Right atrium auricular region (tissue), 2 donors: ENCODE data around the gene CCDC154. TPM values are rescaled to one million over a fixed set of nuclear protein-coding genes. Genes with fewer than 3 reads are reported as not detected.

Experiments
- DNase-seq: peaks from one replicate; pipeline ENCODE4 v3.0.0-alpha.2; 2019; ENCODE audit warnings: low spot score
- H3K27ac ChIP-seq, 2 donors: fragments of 200-600 bp; sonication (generic); 1 replicate in 1 of 2; 2 replicates in 1 of 2; pipeline ENCODE4 v1.5.1; 2016 to 2019
- H3K27me3 ChIP-seq, 2 donors: fragments of 200-600 bp; sonication (generic); one replicate each; pipeline versions ENCODE4 v1.5.1 to v1.6.0; 2017 to 2019
- H3K36me3 ChIP-seq: fragments of 200-600 bp; sonication (generic); one replicate; pipeline ENCODE4 v1.5.1; 2016
- H3K4me1 ChIP-seq, 2 donors: fragments of 200-600 bp; sonication (generic); one replicate each; pipeline versions ENCODE4 v1.5.1 to v1.6.0; 2017 to 2019
- H3K4me3 ChIP-seq, 2 donors: fragments of 200-600 bp; sonication (generic); 1 replicate in 1 of 2; 2 replicates in 1 of 2; pipeline ENCODE4 v1.5.1; 2017 to 2019; ENCODE audit warnings: mild to moderate bottlenecking in 1 of 2, moderate library complexity in 1 of 2
- H3K9me3 ChIP-seq, 2 donors: fragments of 200-600 bp; sonication (generic); one replicate each; pipeline ENCODE4 v1.5.1; 2019
- total RNA-seq, 2 donors: library from RNA; depleted of rRNA; stranded (reverse); fragments of >200 nt; gene quantifications; one replicate each; pipeline ENCODE4 v1.1.0, GENCODE V29; 2016
- TF ChIP-seq, protein P1 (sequence below), 2 donors: fragments of 200-600 bp; sonication (generic); IDR thresholded peaks; one replicate each; pipeline ENCODE4 v1.5.1; 2019; ENCODE audit warnings: antibody characterized with exemption in 2 of 2

The CCDC154 gene
- total RNA-seq, 2 donors from 2014 or later: not detected

DNA sequence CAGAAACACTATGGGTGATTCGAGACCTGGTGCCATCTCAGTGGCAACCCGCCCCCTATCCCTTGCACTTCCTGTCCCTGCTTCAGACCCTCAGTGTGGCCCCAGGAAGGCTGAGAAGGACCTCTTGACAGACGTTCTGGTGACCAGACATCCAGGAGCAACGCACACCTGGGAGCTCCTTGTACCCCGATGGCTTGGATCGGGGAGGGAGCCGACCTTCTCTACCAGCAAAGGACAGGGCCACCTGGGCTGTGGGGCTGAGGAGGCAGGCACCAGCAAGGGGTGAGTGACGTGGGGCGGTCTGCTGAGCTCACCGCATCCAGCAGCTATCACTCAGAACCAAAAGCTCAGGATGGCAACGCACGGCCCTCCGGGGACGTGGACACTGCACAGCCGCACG, 57.0 kb downstream of the CCDC154 start:
- no peak overlapping the region for H3K4me3 ChIP-seq
- H3K9me3 ChIP-seq: no peaks in the 10 kb centered on the region
- H3K36me3 ChIP-seq: peaks cover 42% of the 10 kb centered on the region
- H3K27me3 ChIP-seq: no peaks in the 10 kb centered on the region
- H3K4me1 ChIP-seq: no peaks in the 10 kb centered on the region
- H3K27ac ChIP-seq: no peak overlapping the region
- no peak for DNase-seq
- TF ChIP-seq, protein P1, sequence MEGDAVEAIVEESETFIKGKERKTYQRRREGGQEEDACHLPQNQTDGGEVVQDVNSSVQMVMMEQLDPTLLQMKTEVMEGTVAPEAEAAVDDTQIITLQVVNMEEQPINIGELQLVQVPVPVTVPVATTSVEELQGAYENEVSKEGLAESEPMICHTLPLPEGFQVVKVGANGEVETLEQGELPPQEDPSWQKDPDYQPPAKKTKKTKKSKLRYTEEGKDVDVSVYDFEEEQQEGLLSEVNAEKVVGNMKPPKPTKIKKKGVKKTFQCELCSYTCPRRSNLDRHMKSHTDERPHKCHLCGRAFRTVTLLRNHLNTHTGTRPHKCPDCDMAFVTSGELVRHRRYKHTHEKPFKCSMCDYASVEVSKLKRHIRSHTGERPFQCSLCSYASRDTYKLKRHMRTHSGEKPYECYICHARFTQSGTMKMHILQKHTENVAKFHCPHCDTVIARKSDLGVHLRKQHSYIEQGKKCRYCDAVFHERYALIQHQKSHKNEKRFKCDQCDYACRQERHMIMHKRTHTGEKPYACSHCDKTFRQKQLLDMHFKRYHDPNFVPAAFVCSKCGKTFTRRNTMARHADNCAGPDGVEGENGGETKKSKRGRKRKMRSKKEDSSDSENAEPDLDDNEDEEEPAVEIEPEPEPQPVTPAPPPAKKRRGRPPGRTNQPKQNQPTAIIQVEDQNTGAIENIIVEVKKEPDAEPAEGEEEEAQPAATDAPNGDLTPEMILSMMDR (IDR thresholded peaks at IDR 0.05): no peak

DNA sequence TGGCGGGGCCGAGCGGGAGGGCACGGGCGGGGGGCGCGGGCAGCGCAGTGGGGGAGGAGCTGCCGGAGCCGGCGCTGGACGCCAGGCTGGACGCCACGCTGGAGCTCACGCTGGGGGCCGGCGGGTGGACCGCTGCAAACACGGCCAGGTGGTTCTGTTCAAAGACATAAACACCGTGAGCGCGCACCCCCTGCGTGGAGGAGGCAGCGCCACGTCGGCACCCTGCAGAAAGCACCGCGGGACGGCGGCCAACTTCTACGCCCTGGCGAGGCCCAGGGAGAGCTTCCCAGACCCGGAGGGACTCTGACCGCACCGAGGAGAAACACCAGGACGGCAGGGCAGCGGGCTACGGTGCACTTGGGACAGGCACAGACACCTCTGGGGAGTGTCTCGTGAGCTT, 59.1 kb downstream of the CCDC154 start:
- H3K27ac ChIP-seq: no peak overlapping the region
- TF ChIP-seq, protein P1 (IDR thresholded peaks at IDR 0.05): no peak
- no peak for DNase-seq
- no peaks in the 10 kb centered on the region for H3K9me3 ChIP-seq
- H3K27me3 ChIP-seq: no peaks in the 10 kb centered on the region
- H3K4me3 ChIP-seq: no peak overlapping the region
- H3K36me3 ChIP-seq: peaks cover 31% of the 10 kb centered on the region
- no peaks in the 10 kb centered on the region for H3K4me1 ChIP-seq

Other genes starting within 250 kb of the CCDC154 start
- not detected for gene TPSG1, start 219.3 kb downstream of the CCDC154 start, total RNA-seq
- 10 to 100 TPM in 1 of 2 donors, 1 to 10 TPM in 1; 1.2 to 12.5 TPM for gene TPSB2, start 214.4 kb downstream of the CCDC154 start, total RNA-seq
- gene TPSAB1, start 203.9 kb downstream of the CCDC154 start, total RNA-seq: 1 to 10 TPM; 2.6 to 8.9 TPM
- under 1 TPM in 1 of 2 donors, not detected in 1; 0.63 TPM for gene TPSD1, start 188.5 kb downstream of the CCDC154 start, total RNA-seq
- gene UBE2I, start 134.9 kb downstream of the CCDC154 start, total RNA-seq: 10 to 100 TPM; 58.8 to 59.5 TPM
- 1 to 10 TPM in 1 of 2 donors, under 1 TPM in 1; 0.35 to 2.4 TPM for gene BAIAP3, start 110.9 kb downstream of the CCDC154 start, total RNA-seq
- gene TSR3, start 92.7 kb downstream of the CCDC154 start, total RNA-seq: 10 to 100 TPM; 72.8 to 73.7 TPM
- 10 to 100 TPM; 31.8 to 46.7 TPM for gene GNPTG, start 92.6 kb downstream of the CCDC154 start, total RNA-seq
- 10 to 100 TPM; 11.0 to 17.6 TPM for gene UNKL, start 29.9 kb downstream of the CCDC154 start, total RNA-seq
- 10 to 100 TPM; 13.4 to 19.7 TPM for gene UQCC4, start 23.8 kb downstream of the CCDC154 start, total RNA-seq
- gene PERCC1, start 13.5 kb downstream of the CCDC154 start, total RNA-seq: not detected
- gene CLCN7, start 30.5 kb upstream of the CCDC154 start, total RNA-seq: 10 to 100 TPM; 19.4 to 31.7 TPM
- gene PTX4, start 44.4 kb upstream of the CCDC154 start, total RNA-seq: under 1 TPM in 1 of 2 donors, not detected in 1; 0.24 TPM
- 10 to 100 TPM; 11.3 to 11.5 TPM for gene TELO2, start 48.8 kb upstream of the CCDC154 start, total RNA-seq
- gene TMEM204, start 89.1 kb upstream of the CCDC154 start, total RNA-seq: 10 to 100 TPM; 35.1 to 42.2 TPM
- gene IFT140, start 167.5 kb upstream of the CCDC154 start, total RNA-seq: 10 to 100 TPM in 1 of 2 donors, 1 to 10 TPM in 1; 6.4 to 13.0 TPM
- gene CRAMP1, start 167.8 kb upstream of the CCDC154 start, total RNA-seq: 1 to 10 TPM; 7.7 to 9.7 TPM
- 10 to 100 TPM; 11.7 to 16.1 TPM for gene JPT2, start 233.7 kb upstream of the CCDC154 start, total RNA-seq